IPS-15b (cell line): ENCODE measurements around the gene TK2.

Experiments used
- H3K27me3 ChIP-seq: one replicate; pipeline ENCODE4 v1.6.1; 2013; ENCODE audit warnings: low read length; ENCODE audit not compliant: control insufficient read depth, insufficient read depth
- H3K36me3 ChIP-seq: one replicate; pipeline ENCODE4 v1.6.1; 2013; ENCODE audit warnings: low read length; ENCODE audit not compliant: control insufficient read depth, insufficient read depth
- H3K4me1 ChIP-seq: one replicate; pipeline ENCODE4 v1.6.1; 2013; ENCODE audit warnings: mild to moderate bottlenecking, low read length; ENCODE audit not compliant: control insufficient read depth, insufficient read depth
- H3K4me3 ChIP-seq: one replicate; pipeline ENCODE4 v1.5.1; 2013; ENCODE audit warnings: low read depth, low read length
- H3K9ac ChIP-seq: one replicate; pipeline ENCODE4 v1.6.1; 2013; ENCODE audit warnings: low read depth, mild to moderate bottlenecking, low read length
- H3K9me3 ChIP-seq: one replicate; pipeline ENCODE4 v1.6.1; 2013; ENCODE audit warnings: mild to moderate bottlenecking, low read length; ENCODE audit not compliant: control insufficient read depth, insufficient read depth

The TK2 gene

GRCh38 chr16:66489385-66489784 lies 60.5 kb downstream of the TK2 start:
- Histone ChIP-seq H3K4me1 (no peaks in the 10 kb centered on the region), H3K27me3 (no peaks in the 10 kb centered on the region), H3K9ac (no peak overlapping the region), H3K36me3 (no peaks in the 10 kb centered on the region), H3K4me3 (no peak overlapping the region), H3K9me3 (no peaks in the 10 kb centered on the region)

GRCh38 chr16:66488505-66488904 lies 61.4 kb downstream of the TK2 start:
- Histone ChIP-seq H3K36me3 (no peaks in the 10 kb centered on the region), H3K9me3 (no peaks in the 10 kb centered on the region), H3K4me1 (no peaks in the 10 kb centered on the region), H3K4me3 (no peak overlapping the region), H3K27me3 (no peaks in the 10 kb centered on the region), H3K9ac (no peak overlapping the region)

- H3K27me3 ChIP-seq, result peaks cover 5% of the 10 kb centered on the region
- H3K9me3 ChIP-seq, result no peaks in the 10 kb centered on the region
- no peak overlapping the region for H3K9ac ChIP-seq
- no peak overlapping the region for H3K4me3 ChIP-seq
- H3K36me3 ChIP-seq, result no peaks in the 10 kb centered on the region
- no peaks in the 10 kb centered on the region for H3K4me1 ChIP-seq
Observed at GRCh38 chr16:66487580-66488275, 62.2 kb downstream of the TK2 start.

GRCh38 chr16:66486773-66487579 lies 62.9 kb downstream of the TK2 start:
- Histone ChIP-seq H3K36me3 (no peaks in the 10 kb centered on the region), H3K4me3 (no peak overlapping the region), H3K9ac (no peak overlapping the region), H3K27me3 (peaks cover 5% of the 10 kb centered on the region), H3K4me1 (no peaks in the 10 kb centered on the region), H3K9me3 (no peaks in the 10 kb centered on the region)

- Histone ChIP-seq H3K9ac (no peak overlapping the region), H3K4me3 (no peak overlapping the region), H3K36me3 (no peaks in the 10 kb centered on the region), H3K4me1 (no peaks in the 10 kb centered on the region), H3K27me3 (peaks cover 5% of the 10 kb centered on the region), H3K9me3 (no peaks in the 10 kb centered on the region)
Observed at GRCh38 chr16:66486199-66486772, 63.6 kb downstream of the TK2 start.

GRCh38 chr16:66485376-66485775 lies 64.5 kb downstream of the TK2 start:
- Histone ChIP-seq H3K4me1 (no peaks in the 10 kb centered on the region), H3K9ac (no peak overlapping the region), H3K27me3 (peaks cover 5% of the 10 kb centered on the region)

GRCh38 chr16:66484453-66485213 lies 65.3 kb downstream of the TK2 start:
- no peak overlapping the region for H3K4me3 ChIP-seq
- H3K36me3 ChIP-seq, result no peaks in the 10 kb centered on the region
- no peaks in the 10 kb centered on the region for H3K9me3 ChIP-seq
- no peak overlapping the region for H3K9ac ChIP-seq
- H3K27me3 ChIP-seq, result peaks cover 5% of the 10 kb centered on the region
- H3K4me1 ChIP-seq, result no peaks in the 10 kb centered on the region

More at GRCh38 chr16:66485376-66485775, 64.5 kb downstream of the TK2 start:
- Histone ChIP-seq H3K4me3 (no peak overlapping the region), H3K36me3 (no peaks in the 10 kb centered on the region), H3K9me3 (no peaks in the 10 kb centered on the region)

GRCh38 chr16:66483689-66484452 lies 66.1 kb downstream of the TK2 start:
- Histone ChIP-seq H3K27me3 (peaks cover 5% of the 10 kb centered on the region), H3K4me3 (no peak overlapping the region), H3K9me3 (no peaks in the 10 kb centered on the region), H3K9ac (no peak overlapping the region), H3K36me3 (no peaks in the 10 kb centered on the region), H3K4me1 (peaks cover 2% of the 10 kb centered on the region)

- H3K9ac ChIP-seq, result no peak overlapping the region
- no peaks in the 10 kb centered on the region for H3K36me3 ChIP-seq
- H3K9me3 ChIP-seq, result no peaks in the 10 kb centered on the region
- peaks cover 3% of the 10 kb centered on the region for H3K4me1 ChIP-seq
- H3K4me3 ChIP-seq, result no peak overlapping the region
- H3K27me3 ChIP-seq, result peaks cover 5% of the 10 kb centered on the region
Observed at GRCh38 chr16:66481943-66482390, 68.0 kb downstream of the TK2 start.

GRCh38 chr16:66481081-66481942 lies 68.6 kb downstream of the TK2 start:
- H3K4me1 ChIP-seq, result peaks cover 3% of the 10 kb centered on the region
- H3K4me3 ChIP-seq, result no peak overlapping the region
- H3K36me3 ChIP-seq, result no peaks in the 10 kb centered on the region

More at GRCh38 chr16:66481081-66481942, 68.6 kb downstream of the TK2 start:
- H3K9ac ChIP-seq, result no peak overlapping the region
- peaks cover 5% of the 10 kb centered on the region for H3K27me3 ChIP-seq
- no peaks in the 10 kb centered on the region for H3K9me3 ChIP-seq
